Measurements from ENCODE around the gene CA10. TPM values are rescaled to one million over a fixed set of nuclear protein-coding genes. Genes with fewer than 3 reads are reported as not detected.

CA10 gene
- total RNA-seq, 1 experiment from 2014 or later: not detected

DNA sequence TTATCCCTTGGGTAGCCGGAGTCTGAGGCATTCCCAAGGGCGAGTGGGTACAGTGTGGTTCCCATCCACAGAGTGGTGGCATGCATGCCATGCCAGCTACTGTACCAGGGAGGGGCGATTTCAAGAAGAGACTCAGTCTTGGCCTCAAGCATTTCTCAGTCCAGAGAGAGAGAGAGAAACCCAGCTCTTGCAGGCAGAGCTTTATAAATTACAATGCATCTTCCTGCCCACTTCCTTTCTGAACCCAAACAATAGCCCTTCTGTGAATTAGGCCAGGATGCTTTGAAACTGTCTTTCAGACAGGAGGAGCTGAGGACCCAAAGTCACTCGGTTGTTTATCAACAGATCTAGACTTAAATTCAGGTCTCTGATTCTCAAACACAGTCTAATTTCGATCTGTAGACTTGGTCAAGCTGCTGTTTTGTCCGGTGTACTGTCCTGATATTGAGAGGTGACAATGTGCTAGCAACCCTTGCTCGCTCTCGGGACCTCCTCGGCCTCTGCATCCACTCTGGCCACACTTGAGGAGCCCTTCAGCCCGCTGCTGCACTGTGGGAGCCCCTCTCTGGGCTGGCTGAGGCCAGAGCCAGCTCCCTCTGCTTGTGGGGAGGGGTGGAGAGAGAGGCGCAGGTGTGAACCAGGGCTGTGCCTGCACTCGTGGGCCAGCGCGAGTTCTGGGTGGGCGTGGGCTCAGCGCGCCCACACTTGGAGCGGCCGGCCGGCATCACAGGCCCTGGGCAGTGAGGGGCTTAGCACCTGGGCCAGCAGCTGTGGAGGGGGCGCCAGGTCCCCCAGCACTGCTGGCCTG is 490.2 kb downstream of the CA10 start:
- CTCF ChIA-PET: interaction anchor here (1.5 to 1.8 kb wide), 2 partner anchors 8 to 12 kb away, joined by 4 to 5 read pairs; no protein-coding TSS in a partner anchor
- Mint-ChIP-seq H3K9me3 (ENCODE audit: low read depth, unreplicated experiment) (peaks cover 2% of the 10 kb centered on the region), H3K4me1 (ENCODE audit: low read depth, unreplicated experiment) (no peaks in the 10 kb centered on the region), H3K4me3 (ENCODE audit: low read depth, unreplicated experiment) (no peak overlapping the region), H3K27ac (ENCODE audit: unreplicated experiment) (no peak overlapping the region), H3K27me3 (ENCODE audit: unreplicated experiment) (peaks cover 89% of the 10 kb centered on the region), H3K36me3 (ENCODE audit: insufficient read depth, unreplicated experiment) (no peaks in the 10 kb centered on the region)
- BruUV-seq (replicated peaks): no TSS peak
- TF ChIP-seq, protein P1, sequence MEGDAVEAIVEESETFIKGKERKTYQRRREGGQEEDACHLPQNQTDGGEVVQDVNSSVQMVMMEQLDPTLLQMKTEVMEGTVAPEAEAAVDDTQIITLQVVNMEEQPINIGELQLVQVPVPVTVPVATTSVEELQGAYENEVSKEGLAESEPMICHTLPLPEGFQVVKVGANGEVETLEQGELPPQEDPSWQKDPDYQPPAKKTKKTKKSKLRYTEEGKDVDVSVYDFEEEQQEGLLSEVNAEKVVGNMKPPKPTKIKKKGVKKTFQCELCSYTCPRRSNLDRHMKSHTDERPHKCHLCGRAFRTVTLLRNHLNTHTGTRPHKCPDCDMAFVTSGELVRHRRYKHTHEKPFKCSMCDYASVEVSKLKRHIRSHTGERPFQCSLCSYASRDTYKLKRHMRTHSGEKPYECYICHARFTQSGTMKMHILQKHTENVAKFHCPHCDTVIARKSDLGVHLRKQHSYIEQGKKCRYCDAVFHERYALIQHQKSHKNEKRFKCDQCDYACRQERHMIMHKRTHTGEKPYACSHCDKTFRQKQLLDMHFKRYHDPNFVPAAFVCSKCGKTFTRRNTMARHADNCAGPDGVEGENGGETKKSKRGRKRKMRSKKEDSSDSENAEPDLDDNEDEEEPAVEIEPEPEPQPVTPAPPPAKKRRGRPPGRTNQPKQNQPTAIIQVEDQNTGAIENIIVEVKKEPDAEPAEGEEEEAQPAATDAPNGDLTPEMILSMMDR (IDR thresholded peaks at IDR 0.05; ENCODE audit: unreplicated experiment): no peak
- DNase-seq: no peak
- intact Hi-C loops (cut with micrococcal nuclease; ENCODE audit: unreplicated experiment): no loop called here

DNA sequence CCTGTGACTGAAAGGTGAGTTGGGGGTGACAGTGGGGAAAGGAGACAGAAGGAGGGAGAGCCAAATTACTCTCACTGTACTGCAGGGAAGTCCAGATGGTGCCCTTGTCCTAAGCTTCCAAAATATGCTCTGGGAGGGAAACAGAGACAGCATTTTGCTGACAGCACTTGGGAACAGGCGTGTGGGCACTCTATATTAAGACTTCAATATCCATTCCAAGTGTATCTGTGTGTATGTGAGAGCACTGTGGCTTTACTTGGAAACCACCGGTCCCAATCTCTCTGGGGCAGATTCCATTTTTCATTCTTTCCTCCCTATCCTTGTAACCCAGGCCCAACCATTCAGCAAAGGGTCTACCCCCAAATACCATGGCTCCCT is 490.8 kb downstream of the CA10 start:
- no peaks in the 10 kb centered on the region for H3K36me3 Mint-ChIP-seq (ENCODE audit: insufficient read depth, unreplicated experiment)
- no peak overlapping the region for H3K27ac Mint-ChIP-seq (ENCODE audit: unreplicated experiment)
- TF ChIP-seq, protein P1 (IDR thresholded peaks at IDR 0.05; ENCODE audit: unreplicated experiment): no peak
- intact Hi-C loops (cut with micrococcal nuclease; ENCODE audit: unreplicated experiment): no loop called here
- H3K4me1 Mint-ChIP-seq (ENCODE audit: low read depth, unreplicated experiment): no peaks in the 10 kb centered on the region
- CTCF ChIA-PET: interaction anchor here (0.8 to 1.5 kb wide), 2 partner anchors 12 to 74 kb away, joined by 3 to 4 read pairs; no protein-coding TSS in a partner anchor
- BruUV-seq (replicated peaks): no TSS peak
- H3K9me3 Mint-ChIP-seq (ENCODE audit: low read depth, unreplicated experiment): peaks cover 2% of the 10 kb centered on the region
- no peak for DNase-seq
- peaks cover 89% of the 10 kb centered on the region for H3K27me3 Mint-ChIP-seq (ENCODE audit: unreplicated experiment)
- no peak overlapping the region for H3K4me3 Mint-ChIP-seq (ENCODE audit: low read depth, unreplicated experiment)

DNA sequence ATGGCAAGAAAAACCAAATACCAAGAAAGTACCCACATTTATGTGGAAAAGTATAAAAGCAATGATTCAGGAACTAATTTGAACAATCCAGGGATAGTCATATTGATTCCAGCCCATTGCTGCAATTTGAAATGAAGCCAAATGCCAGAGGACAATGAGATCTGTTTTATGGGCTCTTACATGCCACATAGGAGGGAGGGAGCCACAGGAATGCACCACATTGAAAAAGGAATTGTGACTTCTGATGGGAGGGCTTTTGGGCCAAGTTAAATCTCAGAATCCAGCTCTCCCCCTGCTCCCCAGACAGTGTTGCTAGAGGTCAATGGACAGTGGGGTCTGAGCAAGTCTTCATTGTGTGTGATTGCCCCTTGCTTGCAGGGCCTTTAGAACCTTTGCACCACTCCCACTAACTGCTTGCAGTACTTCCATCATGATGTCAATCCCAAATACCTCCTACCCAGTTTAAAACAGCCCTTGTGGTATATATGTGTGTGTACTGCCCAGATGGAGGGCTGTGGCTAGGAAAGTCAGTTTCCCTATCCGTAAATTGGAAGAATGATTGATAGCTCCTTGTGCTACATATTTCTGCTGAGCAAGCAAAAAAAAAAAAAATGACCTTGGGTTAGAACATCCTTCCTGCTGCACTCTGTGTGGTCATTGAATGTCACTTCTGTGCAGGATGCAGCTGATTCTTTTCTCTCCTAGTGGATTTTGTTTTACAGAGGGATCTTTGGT is 491.4 kb downstream of the CA10 start:
- CTCF ChIA-PET: interaction anchor here (0.8 to 1.5 kb wide), 2 partner anchors 11 to 73 kb away, joined by 3 to 4 read pairs; no protein-coding TSS in a partner anchor
- TF ChIP-seq, protein P1 (IDR thresholded peaks at IDR 0.05; ENCODE audit: unreplicated experiment): no peak
- Mint-ChIP-seq H3K9me3 (ENCODE audit: low read depth, unreplicated experiment) (peaks cover 2% of the 10 kb centered on the region), H3K27me3 (ENCODE audit: unreplicated experiment) (peaks cover 89% of the 10 kb centered on the region), H3K27ac (ENCODE audit: unreplicated experiment) (no peak overlapping the region), H3K4me1 (ENCODE audit: low read depth, unreplicated experiment) (no peaks in the 10 kb centered on the region), H3K4me3 (ENCODE audit: low read depth, unreplicated experiment) (no peak overlapping the region), H3K36me3 (ENCODE audit: insufficient read depth, unreplicated experiment) (no peaks in the 10 kb centered on the region)
- intact Hi-C loops (cut with micrococcal nuclease; ENCODE audit: unreplicated experiment): no loop called here
- no TSS peak for BruUV-seq (replicated peaks)
- DNase-seq: no peak

DNA sequence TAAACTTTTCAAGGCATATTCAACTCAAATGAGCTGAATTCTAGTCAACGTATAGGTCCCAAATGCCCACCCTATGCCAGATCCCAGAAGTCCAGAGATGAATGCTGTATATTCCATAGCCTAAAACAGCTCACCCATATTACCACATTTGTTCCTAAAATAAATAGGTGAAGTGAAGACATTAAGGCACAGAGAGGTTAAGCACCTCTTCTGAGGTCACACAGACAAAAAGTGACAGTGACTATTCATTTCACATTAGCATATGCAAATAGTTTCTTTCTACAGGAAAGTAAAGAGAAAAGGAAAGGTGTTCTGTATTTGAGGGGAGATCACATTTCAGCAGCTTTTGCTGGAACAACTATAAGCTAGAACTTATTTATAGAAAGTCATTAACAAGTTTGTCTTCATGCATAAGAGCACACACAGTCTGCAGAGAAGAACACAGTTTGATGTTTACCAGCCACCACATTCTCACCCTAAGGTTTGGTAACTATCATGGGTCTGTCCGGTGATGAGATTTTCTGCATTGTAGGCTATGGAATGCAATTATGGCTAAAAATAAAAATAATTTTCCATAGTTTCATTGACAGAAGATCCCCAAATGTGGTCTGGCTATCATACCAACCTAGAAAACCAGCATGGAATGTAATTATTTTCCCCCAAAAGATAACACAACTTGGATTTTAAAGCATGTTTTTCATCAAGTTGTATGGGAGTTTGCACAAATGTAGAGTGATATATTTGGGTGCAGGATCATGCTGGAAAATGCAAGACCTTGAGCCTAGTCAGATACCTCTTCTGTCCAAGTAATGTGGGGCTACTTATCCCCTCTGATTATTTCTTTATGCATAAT is 496.1 kb downstream of the CA10 start:
- BruUV-seq (replicated peaks): no TSS peak
- no peaks in the 10 kb centered on the region for H3K9me3 Mint-ChIP-seq (ENCODE audit: low read depth, unreplicated experiment)
- CTCF ChIA-PET: interaction anchor here (0.5 kb wide), 1 partner anchor 225 kb away, joined by 4 read pairs; no protein-coding TSS in a partner anchor
- no peak overlapping the region for H3K4me3 Mint-ChIP-seq (ENCODE audit: low read depth, unreplicated experiment)
- H3K27me3 Mint-ChIP-seq (ENCODE audit: unreplicated experiment): peaks cover 100% of the 10 kb centered on the region
- no peaks in the 10 kb centered on the region for H3K4me1 Mint-ChIP-seq (ENCODE audit: low read depth, unreplicated experiment)
- no peaks in the 10 kb centered on the region for H3K36me3 Mint-ChIP-seq (ENCODE audit: insufficient read depth, unreplicated experiment)
- intact Hi-C loops (cut with micrococcal nuclease; ENCODE audit: unreplicated experiment): no loop called here
- H3K27ac Mint-ChIP-seq (ENCODE audit: unreplicated experiment): no peak overlapping the region
- TF ChIP-seq, protein P1 (IDR thresholded peaks at IDR 0.05; ENCODE audit: unreplicated experiment): no peak
- no peak for DNase-seq

Data from Calu3 (cell line).